ENCODE measurements around the gene PLSCR5.
A peak's percentile ranks its signal among the peaks of the same experiment; 100 is the strongest.

PLSCR5 gene

GRCh38 chr3:146543461-146544001, 61.6 kb downstream of the PLSCR5 start:
- H3K27ac Mint-ChIP-seq, result peak overlapping the region; percentile 81
- no peaks in the 10 kb centered on the region for H3K9me3 Mint-ChIP-seq
- peak overlapping the region; percentile 90 for H3K4me3 Mint-ChIP-seq
- peaks cover 33% of the 10 kb centered on the region for H3K36me3 Mint-ChIP-seq (ENCODE audit: low read depth)
- H3K4me1 Mint-ChIP-seq (ENCODE audit: low read depth), result peaks cover 59% of the 10 kb centered on the region
- no peaks in the 10 kb centered on the region for H3K27me3 Mint-ChIP-seq

DNA sequence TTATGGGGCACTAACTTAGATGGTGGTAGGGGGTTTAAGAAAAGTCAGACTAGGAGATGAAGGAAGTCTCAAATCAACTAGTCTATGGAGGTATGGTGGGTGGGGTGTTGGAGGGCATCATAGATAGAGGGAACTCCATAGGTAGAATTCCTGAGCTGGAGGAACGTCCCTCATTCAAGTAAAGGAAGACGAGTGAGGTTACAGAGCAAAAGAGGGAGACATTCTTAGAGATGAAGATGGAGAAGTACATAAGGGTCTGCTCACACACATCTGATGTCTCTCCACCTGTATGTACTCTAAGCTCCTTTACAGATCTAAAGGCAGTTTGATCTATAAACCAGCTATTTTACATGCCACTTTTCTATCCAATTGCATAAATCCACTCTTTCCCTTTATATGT, 62.2 kb downstream of the PLSCR5 start:
- Mint-ChIP-seq H3K27ac (peak overlapping the region; percentile 81), H3K9me3 (no peaks in the 10 kb centered on the region), H3K36me3 (ENCODE audit: low read depth) (peaks cover 33% of the 10 kb centered on the region), H3K4me1 (ENCODE audit: low read depth) (peaks cover 59% of the 10 kb centered on the region), H3K4me3 (peak overlapping the region; percentile 90), H3K27me3 (no peaks in the 10 kb centered on the region)

DNA sequence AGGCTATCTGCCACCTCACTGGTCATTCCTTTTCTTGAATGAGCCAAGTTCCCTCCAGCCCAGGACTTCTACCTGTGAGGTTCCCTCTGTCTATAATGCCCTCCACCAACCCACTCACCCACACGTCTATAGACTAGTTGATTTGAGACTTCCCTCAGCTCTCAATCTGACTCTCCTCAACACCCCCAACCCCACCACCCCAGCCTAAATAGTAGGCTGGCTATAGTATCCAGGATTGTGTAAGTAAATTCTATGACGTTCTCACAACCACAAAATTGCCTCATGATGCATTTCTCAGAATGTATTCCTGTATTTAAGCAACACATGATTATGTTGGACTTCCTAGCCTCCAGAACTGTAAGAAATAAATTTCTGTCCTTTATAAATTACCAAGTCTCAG, 63.0 kb downstream of the PLSCR5 start:
- Mint-ChIP-seq H3K27me3 (no peaks in the 10 kb centered on the region), H3K4me3 (peak overlapping the region; percentile 90), H3K27ac (peak overlapping the region; percentile 50), H3K4me1 (ENCODE audit: low read depth) (peaks cover 57% of the 10 kb centered on the region), H3K9me3 (no peaks in the 10 kb centered on the region), H3K36me3 (ENCODE audit: low read depth) (peaks cover 40% of the 10 kb centered on the region)

DNA sequence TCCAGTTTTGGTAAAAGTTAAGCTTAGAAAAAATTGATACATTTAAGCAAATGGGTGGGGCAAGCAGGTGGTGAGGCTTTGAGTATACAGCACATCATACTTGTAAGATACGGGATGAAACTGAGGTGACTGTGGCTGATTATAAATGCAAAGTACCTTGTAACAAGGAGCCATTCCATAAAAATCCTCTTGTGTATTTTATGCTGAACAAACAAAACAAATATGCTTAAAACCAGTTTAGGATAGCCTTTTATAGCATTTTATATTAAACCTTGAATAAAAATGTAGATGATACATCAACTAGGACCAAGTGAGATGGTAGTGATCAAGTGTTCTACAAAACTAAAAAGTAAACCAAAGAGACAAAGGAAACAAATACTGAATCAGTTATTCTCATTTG, 64.2 kb downstream of the PLSCR5 start:
- H3K27ac Mint-ChIP-seq, result peak overlapping the region; percentile 17
- H3K4me3 Mint-ChIP-seq, result peak overlapping the region; percentile 90
- H3K9me3 Mint-ChIP-seq, result no peaks in the 10 kb centered on the region
- H3K4me1 Mint-ChIP-seq (ENCODE audit: low read depth), result peaks cover 51% of the 10 kb centered on the region
- H3K27me3 Mint-ChIP-seq, result no peaks in the 10 kb centered on the region
- peaks cover 49% of the 10 kb centered on the region for H3K36me3 Mint-ChIP-seq (ENCODE audit: low read depth)

- no peaks in the 10 kb centered on the region for H3K27me3 Mint-ChIP-seq
- H3K27ac Mint-ChIP-seq, result peak overlapping the region; percentile 17
- peak overlapping the region; percentile 90 for H3K4me3 Mint-ChIP-seq
- peaks cover 51% of the 10 kb centered on the region for H3K4me1 Mint-ChIP-seq (ENCODE audit: low read depth)
- H3K9me3 Mint-ChIP-seq, result no peaks in the 10 kb centered on the region
- peaks cover 50% of the 10 kb centered on the region for H3K36me3 Mint-ChIP-seq (ENCODE audit: low read depth)
Observed at GRCh38 chr3:146540236-146540635, 64.9 kb downstream of the PLSCR5 start.

- Mint-ChIP-seq H3K9me3 (no peaks in the 10 kb centered on the region), H3K36me3 (ENCODE audit: low read depth) (peaks cover 56% of the 10 kb centered on the region), H3K27ac (no peak overlapping the region), H3K4me1 (ENCODE audit: low read depth) (peaks cover 60% of the 10 kb centered on the region), H3K4me3 (no peak overlapping the region), H3K27me3 (no peaks in the 10 kb centered on the region)
Observed at GRCh38 chr3:146539315-146539714, 65.8 kb downstream of the PLSCR5 start.

DNA sequence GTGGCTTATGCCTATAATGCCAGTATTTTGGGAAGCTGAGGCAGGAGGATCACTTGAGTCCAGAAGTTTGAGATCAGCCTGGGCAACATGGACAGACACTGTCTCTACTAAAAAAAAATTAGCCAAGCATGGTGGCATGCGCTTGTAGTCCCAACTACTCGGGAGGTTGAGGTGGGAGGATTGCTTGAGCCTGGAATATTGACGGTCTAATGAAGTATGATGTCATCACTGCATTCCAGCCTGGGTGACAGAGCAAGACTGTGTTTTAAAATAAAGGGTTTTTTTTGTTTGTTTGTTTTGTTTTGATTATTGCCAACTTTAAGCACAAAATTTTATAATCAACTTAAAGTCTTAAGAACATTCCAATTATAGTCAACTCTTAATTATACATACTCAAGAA, 67.5 kb downstream of the PLSCR5 start:
- Mint-ChIP-seq H3K27me3 (no peaks in the 10 kb centered on the region), H3K4me3 (no peak overlapping the region), H3K4me1 (ENCODE audit: low read depth) (peaks cover 57% of the 10 kb centered on the region), H3K36me3 (ENCODE audit: low read depth) (peaks cover 63% of the 10 kb centered on the region), H3K9me3 (no peaks in the 10 kb centered on the region), H3K27ac (peak overlapping the region; percentile 34)

DNA sequence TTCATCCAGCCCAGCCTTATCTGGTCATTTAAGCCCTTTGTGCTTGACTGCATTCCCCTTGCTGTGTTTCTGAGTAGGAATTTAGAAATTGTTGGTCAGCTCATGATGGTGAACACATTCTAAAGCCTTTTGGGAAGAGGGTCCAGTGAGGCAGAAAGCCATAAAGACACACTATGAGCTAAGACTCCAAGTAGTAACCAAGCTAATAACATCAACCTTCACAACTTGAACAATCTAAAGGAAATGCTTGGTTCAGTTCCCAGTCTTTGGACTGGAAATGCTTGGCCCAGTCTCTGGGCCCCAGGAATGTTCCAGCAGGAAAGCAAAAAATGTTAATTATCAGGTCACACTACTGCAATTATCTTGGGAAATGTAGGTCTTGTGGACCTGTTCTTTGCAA, 68.5 kb downstream of the PLSCR5 start:
- H3K36me3 Mint-ChIP-seq (ENCODE audit: low read depth), result peaks cover 56% of the 10 kb centered on the region
- no peak overlapping the region for H3K27ac Mint-ChIP-seq
- H3K9me3 Mint-ChIP-seq, result no peaks in the 10 kb centered on the region
- H3K4me3 Mint-ChIP-seq, result no peak overlapping the region
- no peaks in the 10 kb centered on the region for H3K27me3 Mint-ChIP-seq
- peaks cover 48% of the 10 kb centered on the region for H3K4me1 Mint-ChIP-seq (ENCODE audit: low read depth)
